ENCODE data around the gene DEFB110. TPM values are rescaled to one million over a fixed set of nuclear protein-coding genes. Genes with fewer than 3 reads are reported as not detected.

Gene DEFB110
- total RNA-seq, 2 donors from 2014 or later: not detected

- Histone ChIP-seq H3K4me1 (no peaks in the 10 kb centered on the region), H3K4me3 (no peak overlapping the region), H3K9ac (ENCODE audit: low read depth in 2 of 2, low read length in 2 of 2) (no peak overlapping the region), H3K9me3 (no peaks in the 10 kb centered on the region), H3K36me3 (no peaks in the 10 kb centered on the region), H3K27ac (no peak overlapping the region), H3K27me3 (no peaks in the 10 kb centered on the region)
- intact Hi-C loops (cut with DNase I): no loop called here
- DNase-seq: no peak
- TF ChIP-seq CTCF (IDR thresholded peaks at IDR 0.05): no peak
Measured at GRCh38 chr6:49980898-49981297, 40.9 kb downstream of the DEFB110 start.

- Histone ChIP-seq H3K36me3 (no peaks in the 10 kb centered on the region), H3K4me3 (no peak overlapping the region), H3K9ac (ENCODE audit: low read depth in 2 of 2, low read length in 2 of 2) (no peak overlapping the region), H3K27ac (no peak overlapping the region), H3K9me3 (no peaks in the 10 kb centered on the region), H3K27me3 (no peaks in the 10 kb centered on the region), H3K4me1 (no peaks in the 10 kb centered on the region)
- intact Hi-C loops (cut with DNase I): no loop called here
- no peak for TF ChIP-seq CTCF (IDR thresholded peaks at IDR 0.05)
- DNase-seq: no peak
Measured at GRCh38 chr6:49979584-49979983, 42.2 kb downstream of the DEFB110 start.

GRCh38 chr6:49978332-49979226 is 43.2 kb downstream of the DEFB110 start:
- H3K36me3 ChIP-seq: no peaks in the 10 kb centered on the region
- DNase-seq: no peak
- no peak overlapping the region for H3K9ac ChIP-seq (ENCODE audit: low read depth in 2 of 2, low read length in 2 of 2)
- H3K4me3 ChIP-seq: no peak overlapping the region
- no peak overlapping the region for H3K27ac ChIP-seq
- no peaks in the 10 kb centered on the region for H3K27me3 ChIP-seq
- no peaks in the 10 kb centered on the region for H3K9me3 ChIP-seq
- no peak for TF ChIP-seq CTCF (IDR thresholded peaks at IDR 0.05)
- intact Hi-C loops (cut with DNase I): no loop called here
- no peaks in the 10 kb centered on the region for H3K4me1 ChIP-seq

- no peaks in the 10 kb centered on the region for H3K4me1 ChIP-seq
- no peak for TF ChIP-seq CTCF (IDR thresholded peaks at IDR 0.05)
- H3K27ac ChIP-seq: no peak within 1 kb of the TSS
- no peak for DNase-seq
- no peaks in the 10 kb centered on the region for H3K27me3 ChIP-seq
- no peak within 1 kb of the TSS for H3K9ac ChIP-seq (ENCODE audit: low read depth in 2 of 2, low read length in 2 of 2)
- H3K9me3 ChIP-seq: no peaks in the 10 kb centered on the region
- intact Hi-C loops (cut with DNase I): no loop called here
- H3K36me3 ChIP-seq: no peaks in the 10 kb centered on the region
- H3K4me3 ChIP-seq: no peak within 1 kb of the TSS
Measured at GRCh38 chr6:49969605-49970004, 52.2 kb downstream of the DEFB110 start, which contains the start of gene DEFB113. DEFB113 (minus strand) TSS chr6:49969625; CDS start chr6:49969625, 0 bp downstream.

Other genes starting within 250 kb of the DEFB110 start
- gene PGK2, start 234.7 kb downstream of the DEFB110 start, total RNA-seq: not detected
- gene CRISP1, start 155.5 kb downstream of the DEFB110 start, total RNA-seq: not detected
- not detected for gene DEFB114, start 57.8 kb downstream of the DEFB110 start, total RNA-seq
- gene DEFB113, start 52.4 kb downstream of the DEFB110 start, total RNA-seq: not detected
- not detected for gene DEFB112, start 27.9 kb upstream of the DEFB110 start, total RNA-seq